Activated CD4-positive, alpha-beta memory T cell treated with anti-CD3 and anti-CD28 coated beads, Interleukin-2, amount 10 ng/mL, durations not matched to agents 7 days and 5 days (primary cell): ENCODE results near the gene AANAT. TPM values are rescaled to one million over a fixed set of nuclear protein-coding genes. Genes with fewer than 3 reads are reported as not detected.
A peak's percentile ranks its signal among the peaks of the same experiment; 100 is the strongest.

Source experiments
- CTCF ChIA-PET: fragments of 350-600 bp; sonication (Branson Sonifier 250); formaldehyde crosslinking; loops from one replicate; lab custom pipeline; 2021; ENCODE audit warnings: antibody characterized with exemption, inconsistent platforms; lab: Charles Lee
- POLR2A ChIA-PET: fragments of 350-600 bp; sonication (Branson Sonifier 250); formaldehyde crosslinking; loops from one replicate; lab custom pipeline; 2021; ENCODE audit warnings: antibody characterized with exemption; lab: Charles Lee
- DNase-seq: peaks from one replicate; pipeline ENCODE4 v3.0.0-alpha.2; 2020
- H3K27ac Mint-ChIP-seq: one replicate; pipeline ENCODE4 v1.8.0; 2021; ENCODE audit warnings: mild to moderate bottlenecking, mixed read lengths
- H3K27me3 Mint-ChIP-seq: one replicate; pipeline ENCODE4 v1.8.0; 2021; ENCODE audit warnings: mixed read lengths
- H3K36me3 Mint-ChIP-seq: one replicate; pipeline ENCODE4 v1.8.0; 2021; ENCODE audit warnings: low read depth, mixed read lengths
- H3K4me1 Mint-ChIP-seq: one replicate; pipeline ENCODE4 v1.8.0; 2021; ENCODE audit warnings: mixed read lengths
- H3K4me3 Mint-ChIP-seq: one replicate; pipeline ENCODE4 v1.8.0; 2021; ENCODE audit warnings: mild to moderate bottlenecking, mixed read lengths
- H3K9me3 Mint-ChIP-seq: one replicate; pipeline ENCODE4 v1.8.0; 2021; ENCODE audit warnings: mixed read lengths
- total RNA-seq, 2 experiments: library from RNA; stranded (reverse); gene quantifications; one replicate each; pipeline ENCODE4 v1.2.3, GENCODE V29; 2021

The AANAT gene
- total RNA-seq, 2 experiments from 2014 or later, result not detected

- no peak for DNase-seq
- H3K9me3 Mint-ChIP-seq, result no peaks in the 10 kb centered on the region
- no peaks in the 10 kb centered on the region for H3K27me3 Mint-ChIP-seq
- ChIA-PET CTCF (no interaction called here), POLR2A (no interaction called here)
- H3K4me3 Mint-ChIP-seq, result no peak overlapping the region
- no peaks in the 10 kb centered on the region for H3K4me1 Mint-ChIP-seq
- no peak overlapping the region for H3K27ac Mint-ChIP-seq
- no peaks in the 10 kb centered on the region for H3K36me3 Mint-ChIP-seq
Observed at GRCh38 chr17:76433693-76434092, 33.7 kb upstream of the AANAT start.

- Mint-ChIP-seq H3K27me3 (no peaks in the 10 kb centered on the region), H3K36me3 (no peaks in the 10 kb centered on the region), H3K4me1 (peaks cover 3% of the 10 kb centered on the region), H3K27ac (no peak overlapping the region), H3K9me3 (no peaks in the 10 kb centered on the region), H3K4me3 (no peak overlapping the region)
- ChIA-PET POLR2A (interaction anchor here (2.1 kb wide), 1 partner anchor 17 kb away, joined by 6 read pairs; no protein-coding TSS in a partner anchor), CTCF (interaction anchor here (0.6 to 1.4 kb wide), 7 partner anchors 10 to 681 kb away, joined by 3 to 5 read pairs (median 4); no protein-coding TSS in a partner anchor)
- DNase-seq, result no peak
Observed at GRCh38 chr17:76434870-76435269, 32.5 kb upstream of the AANAT start.

GRCh38 chr17:76435751-76436150 is 31.7 kb upstream of the AANAT start:
- no peaks in the 10 kb centered on the region for H3K9me3 Mint-ChIP-seq
- no peak overlapping the region for H3K27ac Mint-ChIP-seq
- ChIA-PET POLR2A (interaction anchor here (0.6 to 2.1 kb wide), 2 partner anchors 16 to 18 kb away, joined by 3 to 6 read pairs; partner anchors contain the start of gene UBE2O), CTCF (interaction anchor here (0.8 to 1.4 kb wide), 4 partner anchors 10 to 38 kb away, joined by 3 to 5 read pairs (median 4); no protein-coding TSS in a partner anchor)
- no peaks in the 10 kb centered on the region for H3K27me3 Mint-ChIP-seq
- H3K36me3 Mint-ChIP-seq, result no peaks in the 10 kb centered on the region
- no peak for DNase-seq
- peaks cover 3% of the 10 kb centered on the region for H3K4me1 Mint-ChIP-seq
- no peak overlapping the region for H3K4me3 Mint-ChIP-seq

GRCh38 chr17:76437467-76438402 is 29.7 kb upstream of the AANAT start:
- H3K27ac Mint-ChIP-seq, result no peak overlapping the region
- no peak overlapping the region for H3K4me3 Mint-ChIP-seq
- peaks cover 3% of the 10 kb centered on the region for H3K36me3 Mint-ChIP-seq
- ChIA-PET CTCF (no interaction called here), POLR2A (interaction anchor here (1.8 kb wide), 1 partner anchor 15 kb away, joined by 5 read pairs; no protein-coding TSS in a partner anchor)
- H3K9me3 Mint-ChIP-seq, result no peaks in the 10 kb centered on the region
- H3K4me1 Mint-ChIP-seq, result peaks cover 20% of the 10 kb centered on the region
- H3K27me3 Mint-ChIP-seq, result no peaks in the 10 kb centered on the region
- DNase-seq, result no peak

- POLR2A ChIA-PET, result interaction anchor here (1.8 kb wide), 1 partner anchor 13 kb away, joined by 5 read pairs; no protein-coding TSS in a partner anchor
- CTCF ChIA-PET, result interaction anchor here (1.7 kb wide), 1 partner anchor 15 kb away, joined by 4 read pairs; the partner anchor contains the start of gene UBE2O
- Mint-ChIP-seq H3K27me3 (no peaks in the 10 kb centered on the region), H3K4me1 (peaks cover 31% of the 10 kb centered on the region), H3K4me3 (no peak overlapping the region), H3K27ac (no peak overlapping the region), H3K36me3 (peaks cover 3% of the 10 kb centered on the region), H3K9me3 (no peaks in the 10 kb centered on the region)
- no peak for DNase-seq
Observed at GRCh38 chr17:76438906-76439305, 28.5 kb upstream of the AANAT start.

GRCh38 chr17:76439314-76439928 is 28.0 kb upstream of the AANAT start:
- Mint-ChIP-seq H3K36me3 (peaks cover 3% of the 10 kb centered on the region), H3K4me3 (no peak overlapping the region), H3K27ac (no peak overlapping the region), H3K4me1 (peaks cover 36% of the 10 kb centered on the region), H3K9me3 (no peaks in the 10 kb centered on the region), H3K27me3 (no peaks in the 10 kb centered on the region)
- ChIA-PET CTCF (interaction anchor here (1.7 kb wide), 1 partner anchor 14 kb away, joined by 4 read pairs; the partner anchor contains the start of gene UBE2O), POLR2A (no interaction called here)
- DNase-seq, result no peak

- H3K4me1 Mint-ChIP-seq, result peaks cover 50% of the 10 kb centered on the region
- H3K27ac Mint-ChIP-seq, result no peak overlapping the region
- H3K27me3 Mint-ChIP-seq, result no peaks in the 10 kb centered on the region
- no peak for DNase-seq
- H3K36me3 Mint-ChIP-seq, result peaks cover 3% of the 10 kb centered on the region
- CTCF ChIA-PET, result no interaction called here
- no peaks in the 10 kb centered on the region for H3K9me3 Mint-ChIP-seq
- H3K4me3 Mint-ChIP-seq, result no peak overlapping the region
- POLR2A ChIA-PET, result no interaction called here
Observed at GRCh38 chr17:76440751-76441362, 26.5 kb upstream of the AANAT start.

GRCh38 chr17:76441686-76442340 is 25.6 kb upstream of the AANAT start:
- Mint-ChIP-seq H3K4me3 (no peak overlapping the region), H3K27ac (peak overlapping the region; percentile 73), H3K9me3 (no peaks in the 10 kb centered on the region), H3K4me1 (peaks cover 59% of the 10 kb centered on the region), H3K36me3 (peaks cover 3% of the 10 kb centered on the region), H3K27me3 (no peaks in the 10 kb centered on the region)
- ChIA-PET CTCF (no interaction called here), POLR2A (no interaction called here)
- DNase-seq, result no peak

- Mint-ChIP-seq H3K4me3 (no peak overlapping the region), H3K27ac (peak overlapping the region; percentile 73), H3K36me3 (peaks cover 3% of the 10 kb centered on the region), H3K27me3 (no peaks in the 10 kb centered on the region), H3K4me1 (peaks cover 68% of the 10 kb centered on the region), H3K9me3 (no peaks in the 10 kb centered on the region)
- ChIA-PET CTCF (interaction anchor here (2.0 kb wide), 1 partner anchor 11 kb away, joined by 9 read pairs; the partner anchor contains the start of gene UBE2O), POLR2A (no interaction called here)
- DNase-seq, result no peak
Observed at GRCh38 chr17:76442341-76443338, 24.8 kb upstream of the AANAT start.

- peaks cover 81% of the 10 kb centered on the region for H3K4me1 Mint-ChIP-seq
- ChIA-PET POLR2A (no interaction called here), CTCF (interaction anchor here (0.6 to 2.0 kb wide), 6 partner anchors 9 to 57 kb away, joined by 3 to 9 read pairs (median 4); partner anchors contain the start of genes RHBDF2 and UBE2O)
- H3K27me3 Mint-ChIP-seq, result no peaks in the 10 kb centered on the region
- peak overlapping the region; percentile 28 for H3K27ac Mint-ChIP-seq
- no peak overlapping the region for H3K4me3 Mint-ChIP-seq
- DNase-seq, result no peak
- peaks cover 3% of the 10 kb centered on the region for H3K36me3 Mint-ChIP-seq
- H3K9me3 Mint-ChIP-seq, result no peaks in the 10 kb centered on the region
Observed at GRCh38 chr17:76444518-76445311, 22.7 kb upstream of the AANAT start.
